Measurements from ENCODE around the gene HOXC4.

DNA sequence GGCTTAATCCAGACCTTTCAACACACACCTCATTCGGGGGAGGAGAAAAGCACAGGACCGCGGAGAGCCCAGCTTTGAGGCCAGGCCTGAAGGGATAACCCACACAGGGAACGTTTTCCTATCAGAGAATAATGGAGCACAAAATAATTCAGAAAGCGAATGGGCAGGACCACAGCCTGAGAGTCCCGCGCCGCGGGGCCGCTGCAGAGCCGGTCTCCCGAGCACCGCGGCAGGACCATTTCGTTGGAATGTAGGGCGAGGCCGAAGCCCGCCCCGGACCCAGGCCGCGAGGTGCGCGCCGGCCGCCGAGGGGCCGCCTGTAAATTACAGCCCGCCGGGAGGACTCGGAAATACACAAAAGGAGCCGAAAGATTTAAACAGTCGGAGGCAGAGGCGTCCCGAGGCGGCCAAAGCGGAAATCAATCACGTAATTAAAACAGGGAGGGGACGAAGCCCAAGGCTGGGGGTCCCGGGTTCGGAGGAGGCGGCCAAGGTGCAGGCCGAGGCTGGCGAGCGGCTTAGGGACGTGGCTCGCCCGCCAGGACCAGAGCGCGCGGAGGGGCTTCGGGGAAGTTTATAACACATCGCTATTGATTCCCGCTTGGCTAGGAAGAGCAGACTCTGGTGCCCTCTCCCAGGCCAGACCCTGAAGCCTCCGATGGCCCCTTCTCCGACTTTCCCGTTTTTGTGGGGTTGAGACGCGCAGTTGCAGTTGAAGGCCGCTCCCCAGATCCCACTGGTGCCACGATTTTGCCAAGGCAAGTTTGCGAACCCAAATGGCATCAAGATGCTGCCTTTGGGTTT is 6.3 kb upstream of the HOXC4 start:
- TF ChIP-seq CTCF (conservative IDR thresholded peaks at IDR 0.05) (no peak), ZFX (IDR thresholded peaks at IDR 0.05) (no peak)
